Fibroblast of lung (primary cell): ENCODE measurements around the gene ARHGAP6.
"Not testable (repeated sequence)": the region's sequence is repeated elsewhere in the genome, so short reads cannot be mapped to it uniquely, and the experiment has no call there.

Experiments
- CTCF ChIP-seq, 2 donors: IDR thresholded peaks in 1 of 2; conservative IDR thresholded peaks in 1 of 2; 1 replicate in 1 of 2; 2 replicates in 1 of 2; pipeline ENCODE4 v1.5.1; 2011 to 2012; ENCODE audit warnings: low read length in 2 of 2, control low read depth in 1 of 2, inconsistent platforms in 1 of 2, low read depth in 1 of 2, mild to moderate bottlenecking in 1 of 2
- EZH2 ChIP-seq: IDR thresholded peaks from 2 replicates; pipeline ENCODE4 v1.5.1; 2012; ENCODE audit warnings: low read length, control low read depth, mild to moderate bottlenecking; ENCODE audit errors: missing control alignments

- TF ChIP-seq CTCF (conservative IDR thresholded peaks at IDR 0.05 in 1 of 2, IDR thresholded peaks at IDR 0.05 in 1 of 2; ENCODE audit: low read depth in 1 of 2, low read length in 2 of 2); EZH2: not testable (repeated sequence)
These were observed 304.1 kb downstream of the ARHGAP6 start for GRCh38 chrX:11361666-11362065.
